ENCODE measurements around the gene OR13A1.

- TF ChIP-seq, protein P1, sequence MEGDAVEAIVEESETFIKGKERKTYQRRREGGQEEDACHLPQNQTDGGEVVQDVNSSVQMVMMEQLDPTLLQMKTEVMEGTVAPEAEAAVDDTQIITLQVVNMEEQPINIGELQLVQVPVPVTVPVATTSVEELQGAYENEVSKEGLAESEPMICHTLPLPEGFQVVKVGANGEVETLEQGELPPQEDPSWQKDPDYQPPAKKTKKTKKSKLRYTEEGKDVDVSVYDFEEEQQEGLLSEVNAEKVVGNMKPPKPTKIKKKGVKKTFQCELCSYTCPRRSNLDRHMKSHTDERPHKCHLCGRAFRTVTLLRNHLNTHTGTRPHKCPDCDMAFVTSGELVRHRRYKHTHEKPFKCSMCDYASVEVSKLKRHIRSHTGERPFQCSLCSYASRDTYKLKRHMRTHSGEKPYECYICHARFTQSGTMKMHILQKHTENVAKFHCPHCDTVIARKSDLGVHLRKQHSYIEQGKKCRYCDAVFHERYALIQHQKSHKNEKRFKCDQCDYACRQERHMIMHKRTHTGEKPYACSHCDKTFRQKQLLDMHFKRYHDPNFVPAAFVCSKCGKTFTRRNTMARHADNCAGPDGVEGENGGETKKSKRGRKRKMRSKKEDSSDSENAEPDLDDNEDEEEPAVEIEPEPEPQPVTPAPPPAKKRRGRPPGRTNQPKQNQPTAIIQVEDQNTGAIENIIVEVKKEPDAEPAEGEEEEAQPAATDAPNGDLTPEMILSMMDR (IDR thresholded peaks at IDR 0.05), result no peak
- no peak for TF ChIP-seq EZH2 (IDR thresholded peaks at IDR 0.05; ENCODE audit: borderline replicate concordance, insufficient read depth, low read depth, low read length, poor library complexity, severe bottlenecking)
These were observed 24.5 kb upstream of the OR13A1 start for GRCh38 chr10:45339894-45340293.

All from B cell (primary cell).